Measurements from ENCODE around the gene OXLD1.
"Not testable (repeated sequence)": the region's sequence is repeated elsewhere in the genome, so short reads cannot be mapped to it uniquely, and the experiment has no call there.

The OXLD1 gene

GRCh38 chr17:81682565-81683207, 16.3 kb upstream of the OXLD1 start:
- DNase-seq = no peak

- DNase-seq = no peak
Measured at GRCh38 chr17:81681672-81682071, 15.3 kb upstream of the OXLD1 start.

GRCh38 chr17:81680150-81680549, 13.7 kb upstream of the OXLD1 start:
- no peak for DNase-seq

- no peak for DNase-seq
Measured at GRCh38 chr17:81676906-81677305, 10.5 kb upstream of the OXLD1 start.

- DNase-seq = not testable (repeated sequence)
Measured at GRCh38 chr17:81675515-81676221, 9.3 kb upstream of the OXLD1 start.

- no peak for DNase-seq
Measured at GRCh38 chr17:81673561-81674258, 7.3 kb upstream of the OXLD1 start.

- DNase-seq = no peak
Measured at GRCh38 chr17:81672954-81673353, 6.5 kb upstream of the OXLD1 start.

GRCh38 chr17:81672504-81672903, 6.1 kb upstream of the OXLD1 start:
- DNase-seq = no peak

GRCh38 chr17:81667754-81668153, 1.3 kb upstream of the OXLD1 start:
- no peak for DNase-seq

GRCh38 chr17:81666092-81666341, 388 bp downstream of the OXLD1 start:
- peak; percentile 15 for DNase-seq

GRCh38 chr17:81665205-81666091, 957 bp downstream of the OXLD1 start:
- DNase-seq = no peak

GRCh38 chr17:81664051-81664470, 2.3 kb downstream of the OXLD1 start:
- DNase-seq = no peak

- no peak for DNase-seq
Measured at GRCh38 chr17:81662002-81662401, 4.4 kb downstream of the OXLD1 start.

GRCh38 chr17:81660441-81660840, 6.0 kb downstream of the OXLD1 start:
- no peak for DNase-seq

GRCh38 chr17:81659038-81659437, 7.4 kb downstream of the OXLD1 start:
- no peak for DNase-seq

- no peak for DNase-seq
Measured at GRCh38 chr17:81656835-81657234, 9.6 kb downstream of the OXLD1 start.

- DNase-seq = no peak
Measured at GRCh38 chr17:81656118-81656743, 10.2 kb downstream of the OXLD1 start, which contains the start of gene PDE6G. PDE6G (minus strand) TSS chr17:81656542; CDS start chr17:81653305, 3,237 bp downstream.

GRCh38 chr17:81655378-81656117, 10.9 kb downstream of the OXLD1 start:
- no peak for DNase-seq

GRCh38 chr17:81652906-81653771, 13.3 kb downstream of the OXLD1 start:
- DNase-seq = no peak

GRCh38 chr17:81651692-81652091, 14.7 kb downstream of the OXLD1 start:
- DNase-seq = no peak

- DNase-seq = no peak
Measured at GRCh38 chr17:81650951-81651350, 15.5 kb downstream of the OXLD1 start.

Measured in T-helper 9 cell (primary cell).